Endodermal cell (in vitro differentiated cells): ENCODE data around the gene RPS21. TPM values are rescaled to one million over a fixed set of nuclear protein-coding genes. Genes with fewer than 3 reads are reported as not detected.

Experiments used
- DNase-seq: peaks from one replicate; pipeline ENCODE4 v3.0.0-alpha.2; 2017
- H3K27ac ChIP-seq: 2 replicates; pipeline ENCODE4 v1.5.1; 2013; ENCODE audit warnings: mild to moderate bottlenecking, low read depth, low read length, moderate library complexity
- H3K27me3 ChIP-seq: 2 replicates; pipeline ENCODE4 v1.6.1; 2013; ENCODE audit warnings: mild to moderate bottlenecking, low read length, moderate library complexity; ENCODE audit not compliant: insufficient read depth, control insufficient read depth, poor library complexity, severe bottlenecking
- H3K36me3 ChIP-seq: 2 replicates; pipeline ENCODE4 v1.7.0; 2013; ENCODE audit warnings: mild to moderate bottlenecking, low read length, moderate library complexity; ENCODE audit not compliant: control insufficient read depth, insufficient read depth
- H3K4me1 ChIP-seq: one replicate; pipeline ENCODE4 v1.7.0; 2013; ENCODE audit warnings: low read length; ENCODE audit not compliant: control insufficient read depth, insufficient read depth
- H3K4me3 ChIP-seq: 2 replicates; pipeline ENCODE4 v1.5.1; 2013; ENCODE audit warnings: mild to moderate bottlenecking, low read length, moderate library complexity
- H3K9ac ChIP-seq: 2 replicates; pipeline ENCODE4 v1.6.1; 2013; ENCODE audit warnings: mild to moderate bottlenecking, low read length, moderate library complexity; ENCODE audit not compliant: poor library complexity, severe bottlenecking; ENCODE audit errors: extremely low read depth
- H3K9me3 ChIP-seq: 2 replicates; pipeline ENCODE4 v1.6.1; 2013; ENCODE audit warnings: mild to moderate bottlenecking, low read length, moderate library complexity; ENCODE audit not compliant: control insufficient read depth
- H3K27ac Mint-ChIP-seq: 2 replicates; pipeline ENCODE4 v1.8.0; 2020; ENCODE audit warnings: mixed read lengths
- H3K27me3 Mint-ChIP-seq: 2 replicates; pipeline ENCODE4 v1.8.0; 2021; ENCODE audit warnings: mild to moderate bottlenecking, mixed read lengths; ENCODE audit not compliant: insufficient read depth
- H3K36me3 Mint-ChIP-seq: 2 replicates; pipeline ENCODE4 v1.8.0; 2020; ENCODE audit warnings: low read depth, mixed read lengths
- H3K4me1 Mint-ChIP-seq: 2 replicates; pipeline ENCODE4 v1.8.0; 2020; ENCODE audit warnings: mixed read lengths
- H3K4me3 Mint-ChIP-seq: 2 replicates; pipeline ENCODE4 v1.8.0; 2020; ENCODE audit warnings: mild to moderate bottlenecking, moderate library complexity, mixed read lengths
- H3K9me3 Mint-ChIP-seq: 2 replicates; pipeline ENCODE4 v1.8.0; 2020; ENCODE audit warnings: mild to moderate bottlenecking, mixed read lengths
- CTCF ChIP-seq: fragments of 200-600 bp; sonication (generic); conservative IDR thresholded peaks from 2 replicates; pipeline ENCODE4 v1.5.0; 2021; ENCODE audit warnings: antibody characterized with exemption, mild to moderate bottlenecking
- WGBS, 2 experiments: methylation state at CpG; one replicate each; pipeline versions ENCODE4 v1.1.5 to v1.1.7; 2013; ENCODE audit warnings: missing lambda C conversion rate in 2 of 2, mixed read lengths in 1 of 2; ENCODE audit not compliant: insufficient coverage in 1 of 2, insufficient read length in 1 of 2; 5-methylcytosine and 5-hydroxymethylcytosine counted together
- total RNA-seq, 2 donors: library from RNA; stranded (reverse); fragmentation: NEBNext Ultra II Directional in 1 of 2; extraction: Animal tissue kit (Norgen Biotek cat#: 25700) in 1 of 2; gene quantifications; 2 replicates in 1 of 2; 3 replicates in 1 of 2; pipeline ENCODE4 v1.2.1, GENCODE V29; 2021

RPS21 gene
- total RNA-seq, 2 donors from 2014 or later: 1,288 to 1,382 TPM

GRCh38 chr20:62390317-62391164, 3.6 kb downstream of the RPS21 start:
- DNase-seq: no peak
- peaks cover 31% of the 10 kb centered on the region for H3K36me3 Mint-ChIP-seq
- no peaks in the 10 kb centered on the region for H3K9me3 Mint-ChIP-seq
- H3K9me3 ChIP-seq: no peaks in the 10 kb centered on the region
- TF ChIP-seq CTCF: no peak
- 90 to 92% methylated on average over 19 to 29 of the region's 29 CpGs for WGBS, 2 experiments
- H3K9ac ChIP-seq: no peak overlapping the region
- no peaks in the 10 kb centered on the region for H3K27me3 ChIP-seq
- H3K27ac ChIP-seq: no peak overlapping the region
- H3K4me3 ChIP-seq: no peak overlapping the region
- no peaks in the 10 kb centered on the region for H3K27me3 Mint-ChIP-seq
- peak overlapping the region; percentile 58 for H3K27ac Mint-ChIP-seq
- H3K36me3 ChIP-seq: peaks cover 30% of the 10 kb centered on the region
- no peaks in the 10 kb centered on the region for H3K4me1 ChIP-seq
- H3K4me3 Mint-ChIP-seq: no peak overlapping the region
- H3K4me1 Mint-ChIP-seq: peaks cover 13% of the 10 kb centered on the region

- no peaks in the 10 kb centered on the region for H3K27me3 ChIP-seq
- H3K36me3 Mint-ChIP-seq: peaks cover 31% of the 10 kb centered on the region
These were observed 4.5 kb downstream of the RPS21 start for GRCh38 chr20:62391165-62392076.

More at GRCh38 chr20:62391165-62392076, 4.5 kb downstream of the RPS21 start:
- Histone ChIP-seq H3K4me3 (no peak overlapping the region), H3K4me1 (no peaks in the 10 kb centered on the region), H3K27ac (no peak overlapping the region), H3K9ac (no peak overlapping the region), H3K9me3 (no peaks in the 10 kb centered on the region), H3K36me3 (peaks cover 30% of the 10 kb centered on the region)
- H3K9me3 Mint-ChIP-seq: no peaks in the 10 kb centered on the region
- no peak overlapping the region for H3K4me3 Mint-ChIP-seq
- 95 to 100% methylated on average over 34 to 44 of the region's 44 CpGs for WGBS, 2 experiments
- H3K4me1 Mint-ChIP-seq: peaks cover 12% of the 10 kb centered on the region
- no peaks in the 10 kb centered on the region for H3K27me3 Mint-ChIP-seq
- no peak for TF ChIP-seq CTCF
- no peak for DNase-seq
- peak overlapping the region; percentile 58 for H3K27ac Mint-ChIP-seq
